Stimulated activated CD8-positive, alpha-beta memory T cell treated with anti-CD3 and anti-CD28 coated beads, Interleukin-7, amount 100 ng/mL, for 48 hours (primary cell): Measurements from ENCODE around the gene TREH.

ENCODE experiments used
- DNase-seq, 2 donors: peaks; one replicate each; pipeline ENCODE4 v3.0.0-alpha.2; 2020; ENCODE audit warnings: low read depth in 1 of 2; ENCODE audit errors: extremely low read depth in 1 of 2

The TREH gene

GRCh38 chr11:118671254-118671653 lies 8.2 kb downstream of the TREH start:
- DNase-seq = no peak

GRCh38 chr11:118670063-118670462 lies 9.4 kb downstream of the TREH start:
- no peak for DNase-seq

GRCh38 chr11:118666371-118666770 lies 13.1 kb downstream of the TREH start:
- DNase-seq = no peak

- no peak for DNase-seq
These were observed 15.5 kb downstream of the TREH start for GRCh38 chr11:118663902-118664301.

GRCh38 chr11:118663381-118663780 lies 16.1 kb downstream of the TREH start:
- no peak for DNase-seq

GRCh38 chr11:118662401-118663271 lies 16.8 kb downstream of the TREH start:
- DNase-seq = no peak

GRCh38 chr11:118661425-118662301 lies 17.8 kb downstream of the TREH start:
- no peak for DNase-seq

GRCh38 chr11:118660681-118661424 lies 18.6 kb downstream of the TREH start:
- no peak for DNase-seq

- DNase-seq = no peak
These were observed 19.3 kb downstream of the TREH start for GRCh38 chr11:118659953-118660680.

- DNase-seq = peak; percentile 68 to 85
These were observed 20.0 kb downstream of the TREH start for GRCh38 chr11:118659314-118659952.

GRCh38 chr11:118658429-118659313 lies 20.8 kb downstream of the TREH start:
- no peak for DNase-seq

- no peak for DNase-seq
These were observed 21.6 kb downstream of the TREH start for GRCh38 chr11:118657709-118658428.

- no peak for DNase-seq
These were observed 22.2 kb downstream of the TREH start for GRCh38 chr11:118657238-118657637.

GRCh38 chr11:118656563-118657165 lies 22.8 kb downstream of the TREH start:
- no peak for DNase-seq

- DNase-seq = no peak
These were observed 23.8 kb downstream of the TREH start for GRCh38 chr11:118655486-118656190.

GRCh38 chr11:118653684-118654390 lies 25.6 kb downstream of the TREH start:
- no peak for DNase-seq
